K562 (cell line): ENCODE measurements around the gene KRTAP10-9. TPM values are rescaled to one million over a fixed set of nuclear protein-coding genes. Genes with fewer than 3 reads are reported as not detected.
A peak's percentile ranks its signal among the peaks of the same experiment; 100 is the strongest.

Experiments
- CREB1 ChIP-seq, 2 experiments: sonication (generic) in 1 of 2; formaldehyde crosslinking in 1 of 2; IDR thresholded peaks; 2 replicates each; pipeline versions ENCODE4 v1.6.1 to v1.8.0; 2012 to 2022; ENCODE audit warnings: inconsistent platforms in 1 of 2, mild to moderate bottlenecking in 1 of 2, missing genetic modification reagents in 1 of 2, moderate library complexity in 1 of 2
- DDX20 ChIP-seq: fragments of 450-650 bp; IDR thresholded peaks from 2 replicates; pipeline ENCODE4 v1.6.1; 2016; ENCODE audit warnings: missing genetic modification characterization, low read depth, mild to moderate bottlenecking, missing compliant biosample characterization, moderate library complexity
- FOSL1 ChIP-seq: fragments of 200-800 bp; sonication (Bioruptor generic); conservative IDR thresholded peaks from 2 replicates; pipeline ENCODE4 v1.6.1; 2016; ENCODE audit warnings: missing genetic modification characterization, missing compliant biosample characterization
- GTF2A2 ChIP-seq: IDR thresholded peaks from 2 replicates; pipeline ENCODE4 v1.6.1; 2016; ENCODE audit warnings: mild to moderate bottlenecking, missing genetic modification characterization, missing compliant biosample characterization
- JUND ChIP-seq, 2 experiments: IDR thresholded peaks; 2 replicates in 1 of 2; 3 replicates in 1 of 2; pipeline ENCODE4 v1.6.1; 2011; ENCODE audit warnings: borderline replicate concordance in 2 of 2, low read depth in 2 of 2, low read length in 2 of 2, improper control_type of control experiment in 1 of 2, missing biosample characterization in 1 of 2, missing genetic modification characterization in 1 of 2, missing genetic modification reagents in 1 of 2
- MEF2D ChIP-seq: conservative IDR thresholded peaks from 2 replicates; pipeline ENCODE4 v1.6.1; 2016; ENCODE audit warnings: low read depth, missing genetic modification characterization, missing compliant biosample characterization
- NFYB ChIP-seq: IDR thresholded peaks from 2 replicates; pipeline ENCODE4 v1.6.1; 2011; ENCODE audit warnings: mild to moderate bottlenecking, moderate library complexity; ENCODE audit not compliant: insufficient read length; ENCODE audit errors: extremely low read depth
- PTRF ChIP-seq: fragments of 450-650 bp; IDR thresholded peaks from 2 replicates; pipeline ENCODE4 v1.6.1; 2016; ENCODE audit warnings: mild to moderate bottlenecking, missing genetic modification characterization, missing compliant biosample characterization
- SIX5 ChIP-seq, 2 experiments: IDR thresholded peaks; 2 replicates each; pipeline ENCODE4 v1.6.1; 2011; ENCODE audit warnings: low read length in 2 of 2, borderline replicate concordance in 1 of 2, low read depth in 1 of 2, mild to moderate bottlenecking in 1 of 2, moderate library complexity in 1 of 2; ENCODE audit not compliant: insufficient read depth in 1 of 2
- TBL1XR1 ChIP-seq, 2 experiments: IDR thresholded peaks; 2 replicates each; pipeline ENCODE4 v1.6.1; 2012; ENCODE audit warnings: improper control_type of control experiment in 2 of 2, low read length in 2 of 2, mild to moderate bottlenecking in 1 of 2
- TEAD4 ChIP-seq, 2 experiments: sonication (generic) in 1 of 2; formaldehyde crosslinking in 1 of 2; IDR thresholded peaks; 2 replicates each; pipeline versions ENCODE4 v1.6.1 to v1.8.0; 2012 to 2022; ENCODE audit warnings: borderline replicate concordance in 1 of 2, inconsistent platforms in 1 of 2, low read length in 1 of 2, mild to moderate bottlenecking in 1 of 2, missing genetic modification reagents in 1 of 2
- ZNF23 ChIP-seq: fragments of 250-450 bp; sonication (Bioruptor Pico); IDR thresholded peaks from 2 replicates; pipeline ENCODE4 v1.4.0; 2020; ENCODE audit warnings: mild to moderate bottlenecking
- ZNF253 ChIP-seq: fragments of 250-450 bp; sonication (Bioruptor Pico); conservative IDR thresholded peaks from 2 replicates; pipeline ENCODE4 v1.6.1; 2021; ENCODE audit warnings: mild to moderate bottlenecking
- ZNF282 ChIP-seq: sonication (generic); formaldehyde crosslinking; IDR thresholded peaks from 2 replicates; pipeline ENCODE4 v1.8.1; 2023; ENCODE audit warnings: missing genetic modification reagents
- ZNF584 ChIP-seq: fragments of 200-800 bp; sonication (Bioruptor generic); IDR thresholded peaks from 2 replicates; pipeline ENCODE4 v1.6.1; 2016; ENCODE audit warnings: low read depth, mild to moderate bottlenecking, missing genetic modification characterization, missing compliant biosample characterization
- polyA plus RNA-seq, 8 experiments: library from polyadenylated mRNA; depleted of rRNA in 4 of 8; stranded (reverse) in 5 of 8; unstranded in 3 of 8; fragments of >200 nt; fragmentation: Nextera tagmentation in 2 of 8; fragmentation: Illumina TruSeq in 1 of 8; extraction: Ambion mirVana in 2 of 8; extraction: Trizol in 1 of 8; gene quantifications; 2 replicates each; pipeline versions ENCODE4 v1.2.1 to v1.2.3, GENCODE V29; 2011 to 2014; ENCODE audit warnings: inconsistent platforms in 1 of 8, missing spikeins in 1 of 8
- total RNA-seq, 7 experiments: library from RNA; depleted of rRNA in 6 of 7; stranded (reverse); fragments of >200 nt in 6 of 7; fragmentation: Illumina TruSeq in 2 of 7; extraction: Trizol in 2 of 7; gene quantifications; 2 replicates each; pipeline versions ENCODE4 v1.2.1 to v1.2.3, GENCODE V29; 2011 to 2021; ENCODE audit warnings: low replicate concordance in 1 of 7
- TF ChIP-seq, protein P1 (sequence below), 2 experiments: fragments of 450-650 bp in 1 of 2; sonication (generic) in 1 of 2; formaldehyde crosslinking in 1 of 2; IDR thresholded peaks in 1 of 2; conservative IDR thresholded peaks in 1 of 2; 2 replicates each; pipeline versions ENCODE4 v1.6.1 to v1.8.1; 2016 to 2023; ENCODE audit warnings: mild to moderate bottlenecking in 2 of 2, moderate library complexity in 2 of 2, inconsistent platforms in 1 of 2, missing genetic modification reagents in 1 of 2
- TF ChIP-seq, protein P2 (sequence below): fragments of 450-650 bp; IDR thresholded peaks from 2 replicates; pipeline ENCODE4 v1.6.1; 2017; ENCODE audit warnings: antibody characterized with exemption
- TF ChIP-seq, protein P3 (sequence below): sonication (generic); formaldehyde crosslinking; IDR thresholded peaks from 2 replicates; pipeline ENCODE4 v1.8.0; 2023; ENCODE audit warnings: missing genetic modification reagents, mild to moderate bottlenecking, borderline replicate concordance

The KRTAP10-9 gene
- total and polyA plus RNA-seq, 9 of the 15 experiments (the other 6 are each of a cell fraction or from before 2014, with no cell fraction given) = not detected

- TF ChIP-seq, protein P1, sequence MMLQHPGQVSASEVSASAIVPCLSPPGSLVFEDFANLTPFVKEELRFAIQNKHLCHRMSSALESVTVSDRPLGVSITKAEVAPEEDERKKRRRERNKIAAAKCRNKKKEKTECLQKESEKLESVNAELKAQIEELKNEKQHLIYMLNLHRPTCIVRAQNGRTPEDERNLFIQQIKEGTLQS (IDR thresholded peaks at IDR 0.05) = peak; percentile 33; the same call in 1 of the 2 replicates
- TF ChIP-seq, protein P1 (CRISPR knock-in tag; conservative IDR thresholded peaks at IDR 0.05) = no peak
- TF ChIP-seq MEF2D (tag) = no peak
- no peak for TF ChIP-seq NFYB
- no peak for TF ChIP-seq CREB1 (IDR thresholded peaks at IDR 0.05)
- TF ChIP-seq CREB1 (CRISPR knock-in tag; IDR thresholded peaks at IDR 0.05) = 0 out of 2 replicates have a peak, but pooled peaks have one; percentile 42
- TF ChIP-seq FOSL1 (tag) = peak; percentile 85
- TF ChIP-seq, protein P2, sequence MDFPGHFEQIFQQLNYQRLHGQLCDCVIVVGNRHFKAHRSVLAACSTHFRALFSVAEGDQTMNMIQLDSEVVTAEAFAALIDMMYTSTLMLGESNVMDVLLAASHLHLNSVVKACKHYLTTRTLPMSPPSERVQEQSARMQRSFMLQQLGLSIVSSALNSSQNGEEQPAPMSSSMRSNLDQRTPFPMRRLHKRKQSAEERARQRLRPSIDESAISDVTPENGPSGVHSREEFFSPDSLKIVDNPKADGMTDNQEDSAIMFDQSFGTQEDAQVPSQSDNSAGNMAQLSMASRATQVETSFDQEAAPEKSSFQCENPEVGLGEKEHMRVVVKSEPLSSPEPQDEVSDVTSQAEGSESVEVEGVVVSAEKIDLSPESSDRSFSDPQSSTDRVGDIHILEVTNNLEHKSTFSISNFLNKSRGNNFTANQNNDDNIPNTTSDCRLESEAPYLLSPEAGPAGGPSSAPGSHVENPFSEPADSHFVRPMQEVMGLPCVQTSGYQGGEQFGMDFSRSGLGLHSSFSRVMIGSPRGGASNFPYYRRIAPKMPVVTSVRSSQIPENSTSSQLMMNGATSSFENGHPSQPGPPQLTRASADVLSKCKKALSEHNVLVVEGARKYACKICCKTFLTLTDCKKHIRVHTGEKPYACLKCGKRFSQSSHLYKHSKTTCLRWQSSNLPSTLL = no peak
- TF ChIP-seq ZNF253 (CRISPR knock-in tag) = no peak
- no peak for TF ChIP-seq TBL1XR1 (IDR thresholded peaks at IDR 0.05; ENCODE audit: low read length in 2 of 2)
- TF ChIP-seq ZNF584 (CRISPR knock-in tag) = no peak
- TF ChIP-seq JUND (IDR thresholded peaks at IDR 0.05; ENCODE audit: borderline replicate concordance, low read depth, low read length) = 0 out of 2 replicates have a peak, but pooled peaks have one; percentile 10
- peak; percentile 39; the same call in 1 of the 3 replicates for TF ChIP-seq JUND (tag; IDR thresholded peaks at IDR 0.05; ENCODE audit: borderline replicate concordance, low read depth, low read length)
- TF ChIP-seq PTRF (tag) = no peak
- TF ChIP-seq TEAD4 (IDR thresholded peaks at IDR 0.05; ENCODE audit: low read length) = no peak
- no peak for TF ChIP-seq TEAD4 (CRISPR knock-in tag; IDR thresholded peaks at IDR 0.05; ENCODE audit: borderline replicate concordance)
- no peak for TF ChIP-seq SIX5 (IDR thresholded peaks at IDR 0.05; ENCODE audit: borderline replicate concordance in 1 of 2, insufficient read depth in 1 of 2, low read depth in 1 of 2, low read length in 2 of 2)
- TF ChIP-seq, protein P3, sequence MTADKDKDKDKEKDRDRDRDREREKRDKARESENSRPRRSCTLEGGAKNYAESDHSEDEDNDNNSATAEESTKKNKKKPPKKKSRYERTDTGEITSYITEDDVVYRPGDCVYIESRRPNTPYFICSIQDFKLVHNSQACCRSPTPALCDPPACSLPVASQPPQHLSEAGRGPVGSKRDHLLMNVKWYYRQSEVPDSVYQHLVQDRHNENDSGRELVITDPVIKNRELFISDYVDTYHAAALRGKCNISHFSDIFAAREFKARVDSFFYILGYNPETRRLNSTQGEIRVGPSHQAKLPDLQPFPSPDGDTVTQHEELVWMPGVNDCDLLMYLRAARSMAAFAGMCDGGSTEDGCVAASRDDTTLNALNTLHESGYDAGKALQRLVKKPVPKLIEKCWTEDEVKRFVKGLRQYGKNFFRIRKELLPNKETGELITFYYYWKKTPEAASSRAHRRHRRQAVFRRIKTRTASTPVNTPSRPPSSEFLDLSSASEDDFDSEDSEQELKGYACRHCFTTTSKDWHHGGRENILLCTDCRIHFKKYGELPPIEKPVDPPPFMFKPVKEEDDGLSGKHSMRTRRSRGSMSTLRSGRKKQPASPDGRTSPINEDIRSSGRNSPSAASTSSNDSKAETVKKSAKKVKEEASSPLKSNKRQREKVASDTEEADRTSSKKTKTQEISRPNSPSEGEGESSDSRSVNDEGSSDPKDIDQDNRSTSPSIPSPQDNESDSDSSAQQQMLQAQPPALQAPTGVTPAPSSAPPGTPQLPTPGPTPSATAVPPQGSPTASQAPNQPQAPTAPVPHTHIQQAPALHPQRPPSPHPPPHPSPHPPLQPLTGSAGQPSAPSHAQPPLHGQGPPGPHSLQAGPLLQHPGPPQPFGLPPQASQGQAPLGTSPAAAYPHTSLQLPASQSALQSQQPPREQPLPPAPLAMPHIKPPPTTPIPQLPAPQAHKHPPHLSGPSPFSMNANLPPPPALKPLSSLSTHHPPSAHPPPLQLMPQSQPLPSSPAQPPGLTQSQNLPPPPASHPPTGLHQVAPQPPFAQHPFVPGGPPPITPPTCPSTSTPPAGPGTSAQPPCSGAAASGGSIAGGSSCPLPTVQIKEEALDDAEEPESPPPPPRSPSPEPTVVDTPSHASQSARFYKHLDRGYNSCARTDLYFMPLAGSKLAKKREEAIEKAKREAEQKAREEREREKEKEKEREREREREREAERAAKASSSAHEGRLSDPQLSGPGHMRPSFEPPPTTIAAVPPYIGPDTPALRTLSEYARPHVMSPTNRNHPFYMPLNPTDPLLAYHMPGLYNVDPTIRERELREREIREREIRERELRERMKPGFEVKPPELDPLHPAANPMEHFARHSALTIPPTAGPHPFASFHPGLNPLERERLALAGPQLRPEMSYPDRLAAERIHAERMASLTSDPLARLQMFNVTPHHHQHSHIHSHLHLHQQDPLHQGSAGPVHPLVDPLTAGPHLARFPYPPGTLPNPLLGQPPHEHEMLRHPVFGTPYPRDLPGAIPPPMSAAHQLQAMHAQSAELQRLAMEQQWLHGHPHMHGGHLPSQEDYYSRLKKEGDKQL (CRISPR knock-in tag) = no peak
- TF ChIP-seq DDX20 (tag) = no peak
- TF ChIP-seq ZNF282 (CRISPR knock-in tag) = no peak
- TF ChIP-seq ZNF23 (CRISPR knock-in tag) = no peak
- no peak for TF ChIP-seq GTF2A2 (tag)
Measured at GRCh38 chr21:44583800-44584147, 43.1 kb upstream of the KRTAP10-9 start (continued).
